GM10248 (cell line): ENCODE results near the gene TCF20.

ENCODE experiments used
- CTCF ChIA-PET: fragments of 300-600 bp; sonication (Branson Sonifier 250); formaldehyde crosslinking; extraction: SDS; loops from one replicate; lab custom pipeline; 2021; ENCODE audit warnings: antibody characterized with exemption; lab: Yijun Ruan, JAX
- POLR2A ChIA-PET: fragments of 350-650 bp; sonication (Branson Sonifier 250); formaldehyde crosslinking; extraction: SDS; loops from one replicate; lab custom pipeline; 2020; ENCODE audit warnings: antibody characterized with exemption; lab: Yijun Ruan, JAX
- DNase-seq: peaks from one replicate; pipeline ENCODE4 v3.0.0; 2012; ENCODE audit errors: extremely low spot score
- CTCF ChIP-seq: IDR thresholded peaks from 2 replicates; pipeline ENCODE4 v1.5.1; 2012; ENCODE audit warnings: mild to moderate bottlenecking, low read depth; ENCODE audit errors: extremely low read depth, missing control alignments, control extremely low read depth

TCF20 gene

DNA sequence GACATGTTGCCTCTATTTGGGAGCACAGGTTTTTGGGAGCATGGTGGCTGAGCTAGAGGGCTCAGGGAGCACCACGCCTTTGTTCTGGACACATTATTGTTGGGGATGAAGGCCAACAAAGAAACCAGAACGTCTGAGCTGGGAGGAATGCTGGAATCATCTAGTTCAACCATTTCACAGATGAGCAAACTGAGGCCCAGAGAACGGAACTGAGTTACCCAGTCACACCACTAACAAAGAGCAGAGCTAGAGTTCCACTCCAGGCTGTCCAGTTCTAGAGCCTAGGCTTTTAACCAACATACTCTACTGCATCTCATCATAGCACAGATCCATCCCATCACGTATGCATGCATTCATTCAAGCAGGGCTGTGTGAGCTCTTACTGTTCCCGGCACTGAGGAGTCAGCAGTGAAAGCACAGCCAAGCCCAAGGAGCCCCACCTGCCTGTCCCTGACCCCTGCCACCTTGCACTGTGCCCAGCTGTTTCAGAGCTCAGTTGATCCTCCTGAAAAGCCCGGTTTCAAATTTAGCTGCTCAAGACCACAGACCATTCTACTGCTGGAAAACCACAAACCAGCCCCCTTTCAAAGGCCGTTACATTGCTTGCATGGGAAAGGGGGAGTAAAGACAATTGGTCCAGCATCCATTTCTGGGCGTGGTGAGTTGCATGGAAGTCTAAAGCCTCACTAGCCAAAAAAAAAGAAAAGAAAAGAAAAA is 16.9 kb upstream of the TCF20 start:
- DNase-seq: no peak
- POLR2A ChIA-PET: no interaction called here
- TF ChIP-seq CTCF: no peak
- CTCF ChIA-PET: interaction anchor here (0.9 to 1.5 kb wide), 3 partner anchors 10 to 17 kb away, joined by 3 read pairs; partner anchors contain the start of gene TCF20

DNA sequence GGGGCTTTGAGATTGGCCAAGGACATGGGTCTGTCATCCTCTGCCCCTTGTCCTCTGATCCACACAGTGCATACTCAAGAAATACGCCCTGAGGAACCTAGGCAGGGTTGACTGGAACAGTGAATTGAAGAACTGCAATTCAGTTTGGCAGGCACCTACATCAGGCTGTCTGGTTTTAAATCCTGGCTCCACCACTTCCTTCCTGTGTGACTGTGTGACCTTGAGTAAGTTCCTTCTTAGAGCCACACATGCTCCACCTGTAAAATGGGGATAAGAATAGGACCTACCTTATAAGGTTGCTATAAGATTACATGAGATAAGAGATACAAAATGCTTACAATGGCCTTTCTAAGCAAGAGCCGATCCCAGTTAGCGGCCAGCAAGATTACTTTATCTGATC is 15.8 kb upstream of the TCF20 start:
- POLR2A ChIA-PET: no interaction called here
- no peak for TF ChIP-seq CTCF
- no peak for DNase-seq
- CTCF ChIA-PET: interaction anchor here (1.2 kb wide), 1 partner anchor 18 kb away, joined by 3 read pairs; no protein-coding TSS in a partner anchor

GRCh38 chr22:42285604-42286003 is 15.2 kb upstream of the TCF20 start:
- ChIA-PET POLR2A (interaction anchor here (0.6 kb wide), 1 partner anchor 185 kb away, joined by 3 read pairs; no protein-coding TSS in a partner anchor), CTCF (no interaction called here)
- no peak for DNase-seq
- no peak for TF ChIP-seq CTCF

GRCh38 chr22:42284643-42285181 is 14.3 kb upstream of the TCF20 start:
- CTCF ChIA-PET: interaction anchor here (1.0 kb wide), 1 partner anchor 194 kb away, joined by 3 read pairs; the partner anchor contains the start of gene NDUFA6
- no peak for TF ChIP-seq CTCF
- POLR2A ChIA-PET: no interaction called here
- no peak for DNase-seq

- ChIA-PET CTCF (interaction anchor here (1.0 kb wide), 1 partner anchor 193 kb away, joined by 3 read pairs; the partner anchor contains the start of gene NDUFA6), POLR2A (no interaction called here)
- no peak for DNase-seq
- TF ChIP-seq CTCF: no peak
Measured at GRCh38 chr22:42284202-42284591, 13.7 kb upstream of the TCF20 start.

DNA sequence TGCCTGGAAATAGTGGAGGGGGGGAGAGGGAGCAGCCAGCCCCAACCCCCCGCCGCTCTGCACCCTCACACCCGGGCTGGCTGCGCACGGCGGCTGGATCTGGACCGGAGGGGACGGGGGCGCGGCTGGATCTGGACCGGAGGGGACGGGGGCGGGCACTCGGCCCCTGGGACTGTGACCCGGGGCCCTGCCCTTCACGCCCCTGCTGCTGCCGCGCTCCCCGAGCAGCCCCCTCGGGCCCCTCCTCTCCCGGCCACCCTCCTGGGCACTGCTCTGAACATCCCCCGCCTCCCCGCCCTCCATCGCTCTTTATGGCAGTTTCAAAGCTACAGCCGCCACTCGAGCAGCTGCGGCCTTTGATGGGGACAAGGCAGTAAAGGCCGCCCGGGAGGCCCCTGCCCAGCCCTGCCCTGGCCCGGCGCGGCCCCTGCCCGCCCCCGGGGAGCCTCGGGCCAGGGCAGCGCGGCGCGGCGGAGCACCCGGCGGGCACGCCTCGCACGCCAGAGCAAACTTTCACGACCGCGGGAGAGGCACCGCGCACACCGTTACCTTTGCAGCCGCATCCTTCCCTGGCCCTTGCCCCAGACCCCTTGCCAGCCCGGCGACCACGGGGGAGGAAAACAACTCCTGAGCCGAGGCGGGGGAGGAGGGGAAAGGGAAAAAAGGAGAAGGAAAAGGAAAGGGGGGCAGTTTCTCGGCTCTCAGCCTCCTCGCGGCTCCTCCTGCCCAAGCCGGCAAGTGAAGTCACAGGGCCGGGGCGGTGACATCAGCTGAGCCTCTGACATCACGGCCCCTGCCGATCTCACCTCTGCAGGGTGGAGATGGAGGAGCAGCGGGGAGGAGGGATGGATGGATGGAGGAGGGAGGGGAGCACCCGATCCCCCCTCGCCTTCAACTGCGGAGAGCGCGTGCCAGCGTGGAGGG is 13.1 kb upstream of the TCF20 start:
- TF ChIP-seq CTCF: no peak
- POLR2A ChIA-PET: no interaction called here
- no peak for DNase-seq
- CTCF ChIA-PET: no interaction called here
